Breast epithelium (tissue), 4 donors: Measurements from ENCODE around the gene GPR65. TPM values are rescaled to one million over a fixed set of nuclear protein-coding genes. Genes with fewer than 3 reads are reported as not detected.

ENCODE experiments used
- DNase-seq, 2 donors: peaks; one replicate each; pipeline ENCODE4 v3.0.0-alpha.2; 2019; ENCODE audit warnings: low spot score in 2 of 2
- H3K27ac ChIP-seq, 2 donors: fragments of 200-600 bp; sonication (generic) in 1 of 2; one replicate each; pipeline ENCODE4 v1.5.1; 2016 to 2019; ENCODE audit warnings: mild to moderate bottlenecking in 1 of 2
- H3K27me3 ChIP-seq, 2 donors: fragments of 200-600 bp; sonication (generic) in 1 of 2; one replicate each; pipeline versions ENCODE4 v1.5.1 to v1.6.0; 2017 to 2019; ENCODE audit warnings: control low read depth in 1 of 2, mild to moderate bottlenecking in 1 of 2
- H3K36me3 ChIP-seq: fragments of 200-600 bp; one replicate; pipeline ENCODE4 v1.5.1; 2019
- H3K4me1 ChIP-seq, 2 donors: fragments of 200-600 bp; sonication (generic); one replicate each; pipeline ENCODE4 v1.5.1; 2016 to 2019; ENCODE audit warnings: control low read depth in 1 of 2
- H3K4me3 ChIP-seq, 3 donors: fragments of 200-600 bp; sonication (generic); 1 replicate in 2 of 3; 2 replicates in 1 of 3; pipeline ENCODE4 v1.5.1; 2016 to 2019; ENCODE audit warnings: mild to moderate bottlenecking in 3 of 3, moderate library complexity in 2 of 3
- H3K9me3 ChIP-seq, 2 donors: fragments of 200-600 bp; sonication (generic) in 1 of 2; one replicate each; pipeline ENCODE4 v1.5.1; 2016 to 2019; ENCODE audit warnings: control low read depth in 1 of 2
- CTCF ChIP-seq, 3 donors: fragments of 450-650 bp; IDR thresholded peaks; one replicate each; pipeline ENCODE4 v1.5.1; 2016 to 2017; ENCODE audit warnings: antibody characterized with exemption in 3 of 3, mild to moderate bottlenecking in 3 of 3, moderate library complexity in 3 of 3
- POLR2A ChIP-seq: fragments of 450-650 bp; IDR thresholded peaks from one replicate; pipeline ENCODE4 v1.6.1; 2016; ENCODE audit warnings: antibody characterized with exemption, mild to moderate bottlenecking, moderate library complexity
- POLR2AphosphoS5 ChIP-seq, 3 donors: sonication (generic); formaldehyde crosslinking; IDR thresholded peaks; one replicate each; pipeline ENCODE4 v1.6.1; 2017; ENCODE audit warnings: antibody characterized with exemption in 3 of 3
- intact Hi-C: fragments of 100-400 bp; cut with DNase I; formaldehyde crosslinking; loops from one replicate; pipeline ENCODE4 v1.15.1; 2023; ENCODE audit warnings: low total_unique reads
- total RNA-seq, 3 donors: library from RNA; depleted of rRNA; stranded (reverse); fragments of >200 nt; gene quantifications; one replicate each; pipeline ENCODE4 v1.1.0, GENCODE V29; 2016

GPR65 gene
- total RNA-seq, 3 donors from 2014 or later = 1.0 to 2.3 (median 1.1) TPM

- DNase-seq = no peak
- H3K4me1 ChIP-seq = no peaks in the 10 kb centered on the region
- H3K27me3 ChIP-seq = no peaks in the 10 kb centered on the region
- no peak overlapping the region for H3K4me3 ChIP-seq
- no peak overlapping the region for H3K27ac ChIP-seq
- no peaks in the 10 kb centered on the region for H3K36me3 ChIP-seq
- intact Hi-C loops = no loop called here
- TF ChIP-seq POLR2A = no peak
- H3K9me3 ChIP-seq = no peaks in the 10 kb centered on the region
Measured at GRCh38 chr14:87967496-87967895, 37.4 kb upstream of the GPR65 start.

GRCh38 chr14:87971010-87971409, 33.9 kb upstream of the GPR65 start:
- H3K27ac ChIP-seq = no peak overlapping the region
- H3K27me3 ChIP-seq = no peaks in the 10 kb centered on the region
- no peaks in the 10 kb centered on the region for H3K9me3 ChIP-seq
- H3K4me1 ChIP-seq = no peaks in the 10 kb centered on the region
- no peaks in the 10 kb centered on the region for H3K36me3 ChIP-seq
- TF ChIP-seq CTCF (IDR thresholded peaks at IDR 0.05) = no peak
- no peak for TF ChIP-seq POLR2A
- no peak for TF ChIP-seq POLR2AphosphoS5 (IDR thresholded peaks at IDR 0.05)
- H3K4me3 ChIP-seq = no peak overlapping the region
- intact Hi-C loops = no loop called here
- no peak for DNase-seq

GRCh38 chr14:87975636-87976035, 29.3 kb upstream of the GPR65 start:
- Histone ChIP-seq H3K4me1 (no peaks in the 10 kb centered on the region), H3K27ac (no peak overlapping the region), H3K27me3 (no peaks in the 10 kb centered on the region), H3K9me3 (no peaks in the 10 kb centered on the region), H3K36me3 (no peaks in the 10 kb centered on the region), H3K4me3 (no peak overlapping the region)
- DNase-seq = no peak
- intact Hi-C loops = no loop called here
- no peak for TF ChIP-seq POLR2AphosphoS5 (IDR thresholded peaks at IDR 0.05)
- TF ChIP-seq POLR2A = no peak
- no peak for TF ChIP-seq CTCF (IDR thresholded peaks at IDR 0.05)

GRCh38 chr14:87979689-87980088, 25.2 kb upstream of the GPR65 start:
- intact Hi-C loops = no loop called here
- no peak for TF ChIP-seq CTCF (IDR thresholded peaks at IDR 0.05)
- TF ChIP-seq POLR2AphosphoS5 (IDR thresholded peaks at IDR 0.05) = no peak
- TF ChIP-seq POLR2A = no peak
- no peak for DNase-seq
- no peaks in the 10 kb centered on the region for H3K36me3 ChIP-seq
- H3K4me3 ChIP-seq = no peak overlapping the region
- H3K4me1 ChIP-seq = no peaks in the 10 kb centered on the region
- no peaks in the 10 kb centered on the region for H3K27me3 ChIP-seq
- H3K9me3 ChIP-seq = no peaks in the 10 kb centered on the region
- no peak overlapping the region for H3K27ac ChIP-seq

GRCh38 chr14:87989221-87989955, 15.5 kb upstream of the GPR65 start:
- no peak for TF ChIP-seq CTCF (IDR thresholded peaks at IDR 0.05)
- Histone ChIP-seq H3K27ac (no peak overlapping the region), H3K4me3 (no peak overlapping the region), H3K27me3 (no peaks in the 10 kb centered on the region), H3K36me3 (peaks cover 7% of the 10 kb centered on the region), H3K9me3 (no peaks in the 10 kb centered on the region), H3K4me1 (no peaks in the 10 kb centered on the region)
- DNase-seq = no peak
- intact Hi-C loops = no loop called here

GRCh38 chr14:87989956-87990299, 15.0 kb upstream of the GPR65 start:
- no peak for TF ChIP-seq CTCF (IDR thresholded peaks at IDR 0.05)
- TF ChIP-seq POLR2A = no peak
- TF ChIP-seq POLR2AphosphoS5 (IDR thresholded peaks at IDR 0.05) = no peak
- intact Hi-C loops = no loop called here
- H3K36me3 ChIP-seq = peaks cover 7% of the 10 kb centered on the region
- DNase-seq = no peak
- H3K9me3 ChIP-seq = no peaks in the 10 kb centered on the region
- no peak overlapping the region for H3K4me3 ChIP-seq
- H3K27ac ChIP-seq = no peak overlapping the region
- H3K27me3 ChIP-seq = no peaks in the 10 kb centered on the region
- H3K4me1 ChIP-seq = no peaks in the 10 kb centered on the region
